GM23338 (cell line): ENCODE data around the gene ASTN1. TPM values are rescaled to one million over a fixed set of nuclear protein-coding genes. Genes with fewer than 3 reads are reported as not detected.

Experiments used
- ATAC-seq: fragments of 200-7000 bp; cut with Tn5 transposase; 3 replicates; pipeline ENCODE4 v1.9.1; 2020
- DNase-seq: peaks from one replicate; pipeline ENCODE4 v3.0.0-alpha.2; 2015; ENCODE audit warnings: low spot score
- H2AFZ ChIP-seq: fragments of 200-600 bp; sonication (generic); 2 replicates; pipeline ENCODE4 v1.8.0; 2016; ENCODE audit warnings: antibody characterized with exemption, mild to moderate bottlenecking, moderate library complexity
- H3F3A ChIP-seq: fragments of 200-600 bp; sonication (generic); replicated peaks from 2 replicates; pipeline ENCODE4 v1.8.0; 2017; ENCODE audit warnings: antibody characterized with exemption, mixed run types, low read depth
- H3K27ac ChIP-seq: fragments of 200-600 bp; sonication (generic); 2 replicates; pipeline ENCODE4 v1.6.1; 2016; ENCODE audit warnings: low read depth
- H3K27me3 ChIP-seq: fragments of 200-600 bp; sonication (generic); 2 replicates; pipeline ENCODE4 v1.8.0; 2016; ENCODE audit warnings: mild to moderate bottlenecking, mixed run types, moderate library complexity; ENCODE audit not compliant: insufficient read depth
- H3K36me3 ChIP-seq: fragments of 200-600 bp; sonication (generic); 2 replicates; pipeline ENCODE4 v1.8.0; 2016; ENCODE audit warnings: mild to moderate bottlenecking; ENCODE audit not compliant: insufficient read depth
- H3K4me1 ChIP-seq: fragments of 200-600 bp; sonication (generic); 2 replicates; pipeline ENCODE4 v1.8.0; 2016; ENCODE audit warnings: mild to moderate bottlenecking, moderate library complexity; ENCODE audit not compliant: insufficient read depth
- H3K4me2 ChIP-seq: fragments of 200-600 bp; sonication (generic); 2 replicates; pipeline ENCODE4 v1.7.1; 2017; ENCODE audit warnings: mixed run types
- H3K4me3 ChIP-seq: fragments of 200-600 bp; sonication (generic); 2 replicates; pipeline ENCODE4 v1.6.1; 2016; ENCODE audit warnings: mixed run types
- H3K79me2 ChIP-seq: fragments of 200-600 bp; sonication (generic); replicated peaks from 2 replicates; pipeline ENCODE4 v1.8.0; 2017; ENCODE audit warnings: mild to moderate bottlenecking; ENCODE audit not compliant: insufficient read depth
- H3K9me2 ChIP-seq: fragments of 200-600 bp; sonication (generic); 2 replicates; pipeline ENCODE4 v1.8.0; 2017; ENCODE audit not compliant: insufficient read depth
- H4K20me1 ChIP-seq: fragments of 200-600 bp; sonication (generic); replicated peaks from 2 replicates; pipeline ENCODE4 v1.8.0; 2017; ENCODE audit warnings: mild to moderate bottlenecking; ENCODE audit not compliant: insufficient read depth
- H3K27ac Mint-ChIP-seq: 2 replicates; pipeline ENCODE4 v1.8.0; 2020; ENCODE audit warnings: inconsistent platforms, mild to moderate bottlenecking, moderate library complexity, mixed read lengths
- H3K27me3 Mint-ChIP-seq: 3 replicates; pipeline ENCODE4 v1.8.0; 2022; ENCODE audit warnings: low read depth, mild to moderate bottlenecking, moderate library complexity, mixed read lengths, inconsistent platforms; ENCODE audit not compliant: insufficient read depth, poor library complexity
- H3K36me3 Mint-ChIP-seq: 3 replicates; pipeline ENCODE4 v1.8.0; 2021; ENCODE audit warnings: low read depth, mild to moderate bottlenecking, inconsistent platforms, moderate library complexity, mixed read lengths
- H3K4me1 Mint-ChIP-seq: 3 replicates; pipeline ENCODE4 v1.8.0; 2020; ENCODE audit warnings: mild to moderate bottlenecking, inconsistent platforms, mixed read lengths
- H3K4me3 Mint-ChIP-seq: 3 replicates; pipeline ENCODE4 v1.8.0; 2021; ENCODE audit warnings: moderate library complexity, mild to moderate bottlenecking, inconsistent platforms, mixed read lengths
- H3K9me3 Mint-ChIP-seq: 3 replicates; pipeline ENCODE4 v1.8.0; 2020; ENCODE audit warnings: moderate library complexity, mild to moderate bottlenecking, inconsistent platforms, mixed read lengths
- EZH2 ChIP-seq: fragments of 200-600 bp; sonication (generic); IDR thresholded peaks from one replicate; pipeline ENCODE4 v1.8.0; 2017; ENCODE audit warnings: antibody characterized with exemption, mild to moderate bottlenecking, low read depth; ENCODE audit not compliant: unreplicated experiment
- EZH2phosphoT487 ChIP-seq: fragments of 200-600 bp; sonication (generic); IDR thresholded peaks from one replicate; pipeline ENCODE4 v1.8.1; 2018; ENCODE audit warnings: antibody characterized with exemption; ENCODE audit not compliant: unreplicated experiment
- JUNB ChIP-seq: IDR thresholded peaks from one replicate; pipeline ENCODE4 v1.6.1; 2016; ENCODE audit warnings: antibody characterized with exemption; ENCODE audit not compliant: unreplicated experiment
- NANOG ChIP-seq: IDR thresholded peaks from 2 replicates; pipeline ENCODE4 v1.6.1; 2016; ENCODE audit warnings: antibody characterized with exemption, borderline replicate concordance
- POLR2AphosphoS5 ChIP-seq: IDR thresholded peaks from 2 replicates; pipeline ENCODE4 v1.6.1; 2016; ENCODE audit warnings: antibody characterized with exemption, low read depth
- STAT1 ChIP-seq: IDR thresholded peaks from one replicate; pipeline ENCODE4 v1.6.1; 2016; ENCODE audit warnings: antibody characterized with exemption; ENCODE audit not compliant: unreplicated experiment
- ZNF114 ChIP-seq: fragments of 250-450 bp; sonication (Bioruptor Pico); IDR thresholded peaks from 2 replicates; pipeline ENCODE4 v1.5.0; 2020; ENCODE audit warnings: mild to moderate bottlenecking, moderate library complexity
- ZNF331 ChIP-seq: fragments of 250-450 bp; sonication (Bioruptor Pico); IDR thresholded peaks from 2 replicates; pipeline ENCODE4 v1.5.0; 2020; ENCODE audit warnings: low read depth, mild to moderate bottlenecking, moderate library complexity
- polyA plus RNA-seq: library from polyadenylated mRNA; unstranded; fragments of >200 nt; fragmentation: Nextera tagmentation; extraction: Ambion mirVana; gene quantifications from 2 replicates; pipeline ENCODE4 v1.2.1, GENCODE V29; 2016
- total RNA-seq: library from RNA; depleted of rRNA; stranded (reverse); fragments of >200 nt; shearing (Covaris generic); gene quantifications from 2 replicates; pipeline ENCODE4 v1.2.3, GENCODE V29; 2014
- TF ChIP-seq, protein P1 (sequence below): IDR thresholded peaks from one replicate; pipeline ENCODE4 v1.6.1; 2018; ENCODE audit warnings: antibody characterized with exemption; ENCODE audit not compliant: unreplicated experiment
- TF ChIP-seq, protein P2 (sequence below): IDR thresholded peaks from 2 replicates; pipeline ENCODE4 v1.6.1; 2016; ENCODE audit warnings: antibody characterized with exemption
- TF ChIP-seq, protein P3 (sequence below), 2 experiments: fragments of 200-600 bp in 1 of 2; sonication (generic) in 1 of 2; conservative IDR thresholded peaks; 2 replicates each; pipeline versions ENCODE4 v1.5.1 to v1.6.1; 2016 to 2017; ENCODE audit warnings: antibody characterized with exemption in 2 of 2, low read depth in 2 of 2, mild to moderate bottlenecking in 2 of 2, moderate library complexity in 1 of 2

ASTN1 gene
- total and polyA plus RNA-seq, 2 experiments from 2014 or later, result 2.0 to 5.2 TPM

DNA sequence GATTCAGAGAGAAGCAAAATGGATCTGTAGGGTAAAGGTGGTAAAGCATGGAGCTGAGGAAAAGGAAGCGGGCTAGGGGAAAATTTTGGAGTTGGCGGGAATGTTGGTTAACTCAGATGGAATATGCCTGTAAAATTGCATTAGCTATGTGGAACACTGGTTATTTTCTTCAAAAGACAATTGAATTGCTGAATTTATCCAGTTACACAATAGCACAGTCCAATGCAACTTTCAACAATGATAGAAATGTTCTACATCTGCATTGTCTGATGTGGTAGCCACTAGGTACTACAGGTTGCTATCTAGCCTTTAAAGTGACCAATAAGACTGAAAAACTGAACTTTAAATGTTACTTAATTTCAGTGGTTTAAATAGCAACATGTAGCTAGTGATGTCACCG lies 315.2 kb downstream of the ASTN1 start:
- H3K4me1 ChIP-seq, result no peaks in the 10 kb centered on the region; the same call in 1 of the 2 replicates
- H3K79me2 ChIP-seq, result no peaks in the 10 kb centered on the region
- Mint-ChIP-seq H3K4me1 (peaks cover 11% of the 10 kb centered on the region), H3K36me3 (no peaks in the 10 kb centered on the region), H3K27ac (no peak overlapping the region), H3K27me3 (no peaks in the 10 kb centered on the region), H3K9me3 (no peaks in the 10 kb centered on the region), H3K4me3 (no peak overlapping the region)
- no peaks in the 10 kb centered on the region for H3K36me3 ChIP-seq
- H4K20me1 ChIP-seq, result no peaks in the 10 kb centered on the region
- H3K4me2 ChIP-seq, result no peak overlapping the region
- no peaks in the 10 kb centered on the region for H3K9me2 ChIP-seq
- ATAC-seq (no peak), DNase-seq (no peak)
- H3F3A ChIP-seq, result no peaks in the 10 kb centered on the region
- H3K27me3 ChIP-seq, result no peaks in the 10 kb centered on the region
- H2AFZ ChIP-seq, result no peak overlapping the region
- TF ChIP-seq, protein P1, sequence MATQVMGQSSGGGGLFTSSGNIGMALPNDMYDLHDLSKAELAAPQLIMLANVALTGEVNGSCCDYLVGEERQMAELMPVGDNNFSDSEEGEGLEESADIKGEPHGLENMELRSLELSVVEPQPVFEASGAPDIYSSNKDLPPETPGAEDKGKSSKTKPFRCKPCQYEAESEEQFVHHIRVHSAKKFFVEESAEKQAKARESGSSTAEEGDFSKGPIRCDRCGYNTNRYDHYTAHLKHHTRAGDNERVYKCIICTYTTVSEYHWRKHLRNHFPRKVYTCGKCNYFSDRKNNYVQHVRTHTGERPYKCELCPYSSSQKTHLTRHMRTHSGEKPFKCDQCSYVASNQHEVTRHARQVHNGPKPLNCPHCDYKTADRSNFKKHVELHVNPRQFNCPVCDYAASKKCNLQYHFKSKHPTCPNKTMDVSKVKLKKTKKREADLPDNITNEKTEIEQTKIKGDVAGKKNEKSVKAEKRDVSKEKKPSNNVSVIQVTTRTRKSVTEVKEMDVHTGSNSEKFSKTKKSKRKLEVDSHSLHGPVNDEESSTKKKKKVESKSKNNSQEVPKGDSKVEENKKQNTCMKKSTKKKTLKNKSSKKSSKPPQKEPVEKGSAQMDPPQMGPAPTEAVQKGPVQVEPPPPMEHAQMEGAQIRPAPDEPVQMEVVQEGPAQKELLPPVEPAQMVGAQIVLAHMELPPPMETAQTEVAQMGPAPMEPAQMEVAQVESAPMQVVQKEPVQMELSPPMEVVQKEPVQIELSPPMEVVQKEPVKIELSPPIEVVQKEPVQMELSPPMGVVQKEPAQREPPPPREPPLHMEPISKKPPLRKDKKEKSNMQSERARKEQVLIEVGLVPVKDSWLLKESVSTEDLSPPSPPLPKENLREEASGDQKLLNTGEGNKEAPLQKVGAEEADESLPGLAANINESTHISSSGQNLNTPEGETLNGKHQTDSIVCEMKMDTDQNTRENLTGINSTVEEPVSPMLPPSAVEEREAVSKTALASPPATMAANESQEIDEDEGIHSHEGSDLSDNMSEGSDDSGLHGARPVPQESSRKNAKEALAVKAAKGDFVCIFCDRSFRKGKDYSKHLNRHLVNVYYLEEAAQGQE, result no peak
- TF ChIP-seq EZH2phosphoT487 (no peak), ZNF331 (CRISPR knock-in tag) (no peak), POLR2AphosphoS5 (no peak), NANOG (no peak)
- H3K27ac ChIP-seq, result no peak overlapping the region
- no peak overlapping the region for H3K4me3 ChIP-seq

DNA sequence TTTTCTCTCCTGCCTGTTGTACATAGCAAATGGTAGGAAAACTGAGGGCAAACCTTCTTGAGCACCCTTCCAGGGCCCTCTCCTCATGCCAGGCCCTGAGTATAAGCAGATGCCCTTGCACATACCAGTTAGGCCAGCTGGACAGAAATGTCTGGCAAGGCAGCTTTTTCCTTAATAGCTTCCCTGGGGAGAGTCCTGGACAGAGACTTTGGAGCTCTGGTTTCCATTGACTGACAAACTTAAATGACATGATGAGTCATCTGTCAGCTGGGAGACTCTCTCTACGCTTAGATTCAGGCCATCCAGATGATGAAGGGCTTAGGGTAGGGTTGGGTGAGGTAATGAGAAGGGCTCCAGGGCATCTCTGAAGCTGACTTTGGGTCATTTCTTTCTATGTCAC lies 317.5 kb downstream of the ASTN1 start:
- H3K27me3 Mint-ChIP-seq, result peaks cover 3% of the 10 kb centered on the region
- ATAC-seq, result no peak
- H3K36me3 Mint-ChIP-seq, result no peaks in the 10 kb centered on the region

More for the DNA sequence above, 317.5 kb downstream of the ASTN1 start:
- H3K79me2 ChIP-seq, result no peaks in the 10 kb centered on the region
- no peaks in the 10 kb centered on the region for H3K9me2 ChIP-seq
- no peak overlapping the region for H3K4me2 ChIP-seq
- no peak overlapping the region for H3K27ac ChIP-seq
- no peak overlapping the region for H3K4me3 ChIP-seq
- Mint-ChIP-seq H3K4me3 (no peak overlapping the region), H3K9me3 (no peaks in the 10 kb centered on the region), H3K27ac (no peak overlapping the region), H3K4me1 (peaks cover 17% of the 10 kb centered on the region)
- no peak for TF ChIP-seq NANOG
- TF ChIP-seq STAT1, result no peak
- TF ChIP-seq EZH2phosphoT487, result no peak
- TF ChIP-seq, protein P2, sequence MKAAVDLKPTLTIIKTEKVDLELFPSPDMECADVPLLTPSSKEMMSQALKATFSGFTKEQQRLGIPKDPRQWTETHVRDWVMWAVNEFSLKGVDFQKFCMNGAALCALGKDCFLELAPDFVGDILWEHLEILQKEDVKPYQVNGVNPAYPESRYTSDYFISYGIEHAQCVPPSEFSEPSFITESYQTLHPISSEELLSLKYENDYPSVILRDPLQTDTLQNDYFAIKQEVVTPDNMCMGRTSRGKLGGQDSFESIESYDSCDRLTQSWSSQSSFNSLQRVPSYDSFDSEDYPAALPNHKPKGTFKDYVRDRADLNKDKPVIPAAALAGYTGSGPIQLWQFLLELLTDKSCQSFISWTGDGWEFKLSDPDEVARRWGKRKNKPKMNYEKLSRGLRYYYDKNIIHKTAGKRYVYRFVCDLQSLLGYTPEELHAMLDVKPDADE, result no peak
- no peak for TF ChIP-seq POLR2AphosphoS5
- no peak for TF ChIP-seq ZNF114 (CRISPR knock-in tag)
- no peak for TF ChIP-seq JUNB
- TF ChIP-seq EZH2, result no peak
- TF ChIP-seq, protein P3, sequence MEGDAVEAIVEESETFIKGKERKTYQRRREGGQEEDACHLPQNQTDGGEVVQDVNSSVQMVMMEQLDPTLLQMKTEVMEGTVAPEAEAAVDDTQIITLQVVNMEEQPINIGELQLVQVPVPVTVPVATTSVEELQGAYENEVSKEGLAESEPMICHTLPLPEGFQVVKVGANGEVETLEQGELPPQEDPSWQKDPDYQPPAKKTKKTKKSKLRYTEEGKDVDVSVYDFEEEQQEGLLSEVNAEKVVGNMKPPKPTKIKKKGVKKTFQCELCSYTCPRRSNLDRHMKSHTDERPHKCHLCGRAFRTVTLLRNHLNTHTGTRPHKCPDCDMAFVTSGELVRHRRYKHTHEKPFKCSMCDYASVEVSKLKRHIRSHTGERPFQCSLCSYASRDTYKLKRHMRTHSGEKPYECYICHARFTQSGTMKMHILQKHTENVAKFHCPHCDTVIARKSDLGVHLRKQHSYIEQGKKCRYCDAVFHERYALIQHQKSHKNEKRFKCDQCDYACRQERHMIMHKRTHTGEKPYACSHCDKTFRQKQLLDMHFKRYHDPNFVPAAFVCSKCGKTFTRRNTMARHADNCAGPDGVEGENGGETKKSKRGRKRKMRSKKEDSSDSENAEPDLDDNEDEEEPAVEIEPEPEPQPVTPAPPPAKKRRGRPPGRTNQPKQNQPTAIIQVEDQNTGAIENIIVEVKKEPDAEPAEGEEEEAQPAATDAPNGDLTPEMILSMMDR (conservative IDR thresholded peaks at IDR 0.05; ENCODE audit: low read depth in 2 of 2), result no peak
- TF ChIP-seq, protein P1, result no peak
- H3K4me1 ChIP-seq, result no peaks in the 10 kb centered on the region; the same call in 1 of the 2 replicates
- DNase-seq, result no peak
- H4K20me1 ChIP-seq, result no peaks in the 10 kb centered on the region
- no peaks in the 10 kb centered on the region for H3K36me3 ChIP-seq
- H3K27me3 ChIP-seq, result no peaks in the 10 kb centered on the region
- no peak overlapping the region for H2AFZ ChIP-seq
- no peaks in the 10 kb centered on the region for H3F3A ChIP-seq
